B cell (primary cell): ENCODE data around the gene ABCB1.

Source experiments
- CTCF ChIP-seq: fragments of 200-600 bp; IDR thresholded peaks from one replicate; pipeline ENCODE4 v1.8.0; 2022; ENCODE audit warnings: antibody characterized with exemption, mild to moderate bottlenecking
- EZH2 ChIP-seq: IDR thresholded peaks from 2 replicates; pipeline ENCODE4 v1.6.1; 2012; ENCODE audit warnings: borderline replicate concordance, low read depth, mild to moderate bottlenecking, moderate library complexity, low read length; ENCODE audit not compliant: insufficient read depth, poor library complexity, severe bottlenecking

GRCh38 chr7:87567052-87567451, 33.6 kb downstream of the ABCB1 start:
- TF ChIP-seq CTCF (no peak), EZH2 (no peak)
